IPS-18c (cell line): ENCODE measurements around the gene PDE4A.
A peak's percentile ranks its signal among the peaks of the same experiment; 100 is the strongest.
"Not testable (repeated sequence)": the region's sequence is repeated elsewhere in the genome, so short reads cannot be mapped to it uniquely, and the experiment has no call there.

ENCODE experiments used
- H3K4me3 ChIP-seq: 2 replicates; pipeline ENCODE4 v1.7.0; 2013; ENCODE audit warnings: low read depth, mild to moderate bottlenecking, low read length, moderate library complexity; ENCODE audit not compliant: insufficient read depth
- H3K9me3 ChIP-seq: one replicate; pipeline ENCODE4 v1.6.1; 2013; ENCODE audit warnings: mild to moderate bottlenecking, low read length, moderate library complexity; ENCODE audit not compliant: control insufficient read depth, insufficient read depth

PDE4A gene

GRCh38 chr19:10450191-10450852 lies 30.0 kb downstream of the PDE4A start:
- Histone ChIP-seq H3K4me3 (no peak overlapping the region), H3K9me3 (no peaks in the 10 kb centered on the region)

- H3K9me3 ChIP-seq = no peaks in the 10 kb centered on the region
- no peak overlapping the region for H3K4me3 ChIP-seq
Observed at GRCh38 chr19:10450853-10451609, 30.7 kb downstream of the PDE4A start.

GRCh38 chr19:10452726-10453618 lies 32.6 kb downstream of the PDE4A start:
- Histone ChIP-seq H3K4me3 (no peak overlapping the region), H3K9me3 (no peaks in the 10 kb centered on the region)

GRCh38 chr19:10453852-10454251 lies 33.5 kb downstream of the PDE4A start:
- Histone ChIP-seq H3K9me3 (no peaks in the 10 kb centered on the region), H3K4me3 (no peak overlapping the region)

GRCh38 chr19:10454267-10454666 lies 33.9 kb downstream of the PDE4A start:
- Histone ChIP-seq H3K4me3 (no peak overlapping the region), H3K9me3 (no peaks in the 10 kb centered on the region)

- not testable (repeated sequence) for H3K4me3 ChIP-seq, H3K9me3 ChIP-seq
Observed at GRCh38 chr19:10458733-10459132, 38.4 kb downstream of the PDE4A start.

GRCh38 chr19:10460714-10461046 lies 40.3 kb downstream of the PDE4A start:
- Histone ChIP-seq H3K9me3 (no peaks in the 10 kb centered on the region), H3K4me3 (no peak overlapping the region)

- Histone ChIP-seq H3K4me3 (peak overlapping the region; percentile 67), H3K9me3 (no peaks in the 10 kb centered on the region)
Observed at GRCh38 chr19:10461047-10461949, 41.0 kb downstream of the PDE4A start.

- not testable (repeated sequence) for H3K9me3 ChIP-seq
- peak overlapping the region; percentile 67 for H3K4me3 ChIP-seq
Observed at GRCh38 chr19:10462042-10462441, 41.7 kb downstream of the PDE4A start.

- no peak overlapping the region for H3K4me3 ChIP-seq
Observed at GRCh38 chr19:10462557-10462956, 42.2 kb downstream of the PDE4A start.

GRCh38 chr19:10464456-10464855 lies 44.1 kb downstream of the PDE4A start:
- no peak overlapping the region for H3K4me3 ChIP-seq
- no peaks in the 10 kb centered on the region for H3K9me3 ChIP-seq

More at GRCh38 chr19:10462557-10462956, 42.2 kb downstream of the PDE4A start:
- no peaks in the 10 kb centered on the region for H3K9me3 ChIP-seq

GRCh38 chr19:10467104-10467706 lies 46.9 kb downstream of the PDE4A start:
- Histone ChIP-seq H3K9me3 (no peaks in the 10 kb centered on the region), H3K4me3 (no peak overlapping the region)

- Histone ChIP-seq H3K9me3 (no peaks in the 10 kb centered on the region), H3K4me3 (no peak overlapping the region)
Observed at GRCh38 chr19:10468133-10468532, 47.8 kb downstream of the PDE4A start.

- Histone ChIP-seq H3K4me3 (no peak overlapping the region), H3K9me3 (no peaks in the 10 kb centered on the region)
Observed at GRCh38 chr19:10471909-10472308, 51.6 kb downstream of the PDE4A start.

- Histone ChIP-seq H3K9me3 (no peaks in the 10 kb centered on the region), H3K4me3 (no peak overlapping the region)
Observed at GRCh38 chr19:10473192-10473591, 52.9 kb downstream of the PDE4A start.

GRCh38 chr19:10474962-10475451 lies 54.7 kb downstream of the PDE4A start:
- H3K4me3 ChIP-seq = no peak overlapping the region
- H3K9me3 ChIP-seq = no peaks in the 10 kb centered on the region
